ENCODE data around the gene GOPC.

DNA sequence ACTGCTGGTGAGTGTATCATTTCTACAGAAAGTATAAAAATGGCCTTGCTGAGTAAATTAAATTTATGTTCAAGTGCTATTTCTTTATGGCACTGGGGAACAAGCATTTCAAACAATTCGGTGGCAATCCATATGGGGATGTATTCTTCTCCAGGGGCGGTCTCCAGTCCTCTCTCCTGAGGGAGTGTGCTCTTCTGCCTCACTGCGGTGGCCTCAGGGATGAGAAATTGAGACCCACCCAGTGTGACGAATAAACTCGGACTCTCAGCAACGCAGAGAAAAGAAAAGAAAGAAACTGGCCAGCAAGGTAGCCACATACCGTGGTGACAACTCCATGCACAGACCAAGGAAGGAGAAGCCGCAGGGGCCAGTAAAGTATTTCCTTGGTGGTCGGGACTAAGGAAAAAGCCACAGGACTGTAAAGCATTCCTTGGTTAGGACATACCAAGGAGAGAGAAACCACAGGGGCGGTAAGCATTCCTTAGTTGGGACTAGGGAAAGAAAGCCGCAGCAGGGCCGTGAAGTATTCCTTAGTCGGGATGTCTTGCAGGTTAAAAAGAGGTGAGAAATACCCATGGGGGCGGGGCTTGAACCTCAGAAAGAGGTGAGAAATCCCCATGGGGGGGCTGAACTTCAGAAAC is 13.6 kb upstream of the GOPC start:
- TF ChIP-seq, protein P1, sequence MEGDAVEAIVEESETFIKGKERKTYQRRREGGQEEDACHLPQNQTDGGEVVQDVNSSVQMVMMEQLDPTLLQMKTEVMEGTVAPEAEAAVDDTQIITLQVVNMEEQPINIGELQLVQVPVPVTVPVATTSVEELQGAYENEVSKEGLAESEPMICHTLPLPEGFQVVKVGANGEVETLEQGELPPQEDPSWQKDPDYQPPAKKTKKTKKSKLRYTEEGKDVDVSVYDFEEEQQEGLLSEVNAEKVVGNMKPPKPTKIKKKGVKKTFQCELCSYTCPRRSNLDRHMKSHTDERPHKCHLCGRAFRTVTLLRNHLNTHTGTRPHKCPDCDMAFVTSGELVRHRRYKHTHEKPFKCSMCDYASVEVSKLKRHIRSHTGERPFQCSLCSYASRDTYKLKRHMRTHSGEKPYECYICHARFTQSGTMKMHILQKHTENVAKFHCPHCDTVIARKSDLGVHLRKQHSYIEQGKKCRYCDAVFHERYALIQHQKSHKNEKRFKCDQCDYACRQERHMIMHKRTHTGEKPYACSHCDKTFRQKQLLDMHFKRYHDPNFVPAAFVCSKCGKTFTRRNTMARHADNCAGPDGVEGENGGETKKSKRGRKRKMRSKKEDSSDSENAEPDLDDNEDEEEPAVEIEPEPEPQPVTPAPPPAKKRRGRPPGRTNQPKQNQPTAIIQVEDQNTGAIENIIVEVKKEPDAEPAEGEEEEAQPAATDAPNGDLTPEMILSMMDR (IDR thresholded peaks at IDR 0.05) = no peak
- no peak for TF ChIP-seq POLR2A (IDR thresholded peaks at IDR 0.05)
